Tongue (tissue), 2 donors: ENCODE measurements around the gene TLCD3B. TPM values are rescaled to one million over a fixed set of nuclear protein-coding genes. Genes with fewer than 3 reads are reported as not detected.

Experiments used
- DNase-seq: peaks from one replicate; pipeline ENCODE4 v3.0.0-alpha.2; 2015
- total RNA-seq: library from RNA; depleted of rRNA; stranded (reverse); fragments of >200 nt; gene quantifications from one replicate; pipeline ENCODE4 v1.2.3, GENCODE V29; 2014

Gene TLCD3B
- total RNA-seq, 1 donor from 2014 or later, result 0.82 TPM

GRCh38 chr16:30004811-30005242 lies 26.2 kb downstream of the TLCD3B start:
- no peak for DNase-seq

- no peak for DNase-seq
Observed at GRCh38 chr16:30004424-30004776, 26.7 kb downstream of the TLCD3B start.

- DNase-seq, result no peak
Observed at GRCh38 chr16:30003670-30004423, 27.2 kb downstream of the TLCD3B start.

GRCh38 chr16:30002614-30003346 lies 28.3 kb downstream of the TLCD3B start:
- DNase-seq, result no peak

- no peak for DNase-seq
Observed at GRCh38 chr16:30000735-30001631, 30.1 kb downstream of the TLCD3B start.

GRCh38 chr16:29999605-30000004 lies 31.5 kb downstream of the TLCD3B start:
- no peak for DNase-seq

GRCh38 chr16:29996766-29997250 lies 34.3 kb downstream of the TLCD3B start:
- DNase-seq, result no peak

GRCh38 chr16:29995911-29996765 lies 34.9 kb downstream of the TLCD3B start, which contains the start of gene INO80E:
INO80E (plus strand) TSS chr16:29996241; CDS start chr16:29996311, 70 bp downstream.
- DNase-seq, result peak; percentile 99

- DNase-seq, result peak; percentile 94
Observed at GRCh38 chr16:29995324-29995910, 35.7 kb downstream of the TLCD3B start, which contains the start of gene HIRIP3. HIRIP3 (minus strand) TSS chr16:29995617; CDS start chr16:29995605, 12 bp downstream.

GRCh38 chr16:29994600-29995323 lies 36.3 kb downstream of the TLCD3B start:
- no peak for DNase-seq

GRCh38 chr16:29993903-29994599 lies 37.0 kb downstream of the TLCD3B start:
- DNase-seq, result no peak

GRCh38 chr16:29993191-29993902 lies 37.7 kb downstream of the TLCD3B start:
- DNase-seq, result no peak

- DNase-seq, result no peak
Observed at GRCh38 chr16:29992344-29992967, 38.6 kb downstream of the TLCD3B start.

- no peak for DNase-seq
Observed at GRCh38 chr16:29991571-29991904, 39.5 kb downstream of the TLCD3B start.

- no peak for DNase-seq
Observed at GRCh38 chr16:29990883-29991570, 40.0 kb downstream of the TLCD3B start.

GRCh38 chr16:29990034-29990433 lies 41.0 kb downstream of the TLCD3B start:
- DNase-seq, result no peak

- no peak for DNase-seq
Observed at GRCh38 chr16:29989111-29989858, 41.8 kb downstream of the TLCD3B start.
